ENCODE measurements around the gene SHISA6.

- TF ChIP-seq FOXM1 (IDR thresholded peaks at IDR 0.05; ENCODE audit: borderline replicate concordance, low read depth), result no peak
- no peak for TF ChIP-seq REST (IDR thresholded peaks at IDR 0.05; ENCODE audit: low read depth)
- no peak for TF ChIP-seq TAF1 (IDR thresholded peaks at IDR 0.05; ENCODE audit: low read depth)
Observed at GRCh38 chr17:11205659-11206058, 35.4 kb upstream of the SHISA6 start.

All from Ishikawa (cell line).